ENCODE measurements around the gene GRHPR.

DNA sequence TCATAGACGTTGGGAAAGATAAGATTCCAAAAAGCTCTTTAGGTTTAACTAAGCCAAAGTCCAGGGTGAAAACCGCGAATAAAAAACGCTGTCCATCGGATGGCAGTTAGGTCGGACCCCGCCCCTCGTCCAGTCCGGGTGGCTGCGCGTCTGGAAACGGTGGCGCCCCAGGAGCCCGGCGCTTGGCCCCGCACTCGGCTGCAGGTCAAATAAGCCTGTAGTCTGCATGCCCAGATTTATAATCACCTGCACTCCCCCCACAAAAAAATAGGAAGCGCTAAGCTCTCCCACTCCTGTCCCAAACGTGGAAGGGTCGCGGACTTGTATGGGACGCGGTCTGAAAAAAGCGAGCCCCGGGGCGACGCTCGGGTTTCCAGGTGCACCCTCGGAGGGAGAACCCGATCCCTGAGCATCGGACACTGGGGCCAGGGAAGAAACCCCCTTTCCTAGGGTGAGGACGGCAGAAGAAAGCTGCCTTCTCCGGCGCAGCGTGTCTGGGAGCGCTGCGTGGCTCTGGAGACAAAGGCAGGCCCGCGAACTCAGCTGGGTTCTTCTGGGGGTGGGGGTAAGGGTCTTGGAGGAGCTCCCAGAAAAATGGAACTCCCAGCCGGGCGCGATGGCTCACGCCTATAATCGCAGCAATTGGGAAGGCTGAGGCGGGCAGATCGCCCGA is 43.7 kb downstream of the GRHPR start:
- TF ChIP-seq GATA3 (IDR thresholded peaks at IDR 0.05; ENCODE audit: low read depth, low read length) (no peak), GATA2 (IDR thresholded peaks at IDR 0.05; ENCODE audit: low read depth, low read length) (no peak)
